Activated CD8-positive, alpha-beta memory T cell treated with anti-CD3 and anti-CD28 coated beads for 1 hour (primary cell): ENCODE measurements around the gene ADARB2.

Source experiments
- DNase-seq, 2 donors: peaks; one replicate each; pipeline ENCODE4 v3.0.0-alpha.2; 2020; ENCODE audit warnings: low read depth in 1 of 2; ENCODE audit errors: extremely low read depth in 1 of 2

ADARB2 gene

GRCh38 chr10:1598393-1599153, 138.8 kb downstream of the ADARB2 start:
- DNase-seq = no peak

GRCh38 chr10:1597370-1598146, 139.8 kb downstream of the ADARB2 start:
- DNase-seq = no peak

- no peak for DNase-seq
Measured at GRCh38 chr10:1596482-1597099, 140.7 kb downstream of the ADARB2 start.

GRCh38 chr10:1595726-1596125, 141.6 kb downstream of the ADARB2 start:
- DNase-seq = no peak

- no peak for DNase-seq
Measured at GRCh38 chr10:1595242-1595600, 142.1 kb downstream of the ADARB2 start.

- no peak for DNase-seq
Measured at GRCh38 chr10:1594372-1595241, 142.7 kb downstream of the ADARB2 start.

GRCh38 chr10:1591742-1592141, 145.6 kb downstream of the ADARB2 start:
- DNase-seq = no peak

GRCh38 chr10:1591045-1591444, 146.3 kb downstream of the ADARB2 start:
- DNase-seq = no peak

- DNase-seq = no peak
Measured at GRCh38 chr10:1589257-1589656, 148.1 kb downstream of the ADARB2 start.

- no peak for DNase-seq
Measured at GRCh38 chr10:1582739-1583138, 154.6 kb downstream of the ADARB2 start.

GRCh38 chr10:1581189-1581588, 156.1 kb downstream of the ADARB2 start:
- no peak for DNase-seq

- no peak for DNase-seq
Measured at GRCh38 chr10:1579671-1580070, 157.7 kb downstream of the ADARB2 start.

- no peak for DNase-seq
Measured at GRCh38 chr10:1579141-1579491, 158.2 kb downstream of the ADARB2 start.

GRCh38 chr10:1578392-1579140, 158.8 kb downstream of the ADARB2 start:
- no peak for DNase-seq

- DNase-seq = no peak
Measured at GRCh38 chr10:1577945-1578344, 159.4 kb downstream of the ADARB2 start.

GRCh38 chr10:1577373-1577770, 160.0 kb downstream of the ADARB2 start:
- DNase-seq = no peak

- no peak for DNase-seq
Measured at GRCh38 chr10:1576467-1577372, 160.6 kb downstream of the ADARB2 start.

- DNase-seq = no peak
Measured at GRCh38 chr10:1575481-1576244, 161.7 kb downstream of the ADARB2 start.

- no peak for DNase-seq
Measured at GRCh38 chr10:1574719-1575118, 162.6 kb downstream of the ADARB2 start.
